ENCODE results near the gene ROBO4. TPM values are rescaled to one million over a fixed set of nuclear protein-coding genes. Genes with fewer than 3 reads are reported as not detected.

Gene ROBO4
- total and polyA plus RNA-seq, 2 of the 13 experiments (the other 11 are each of a cell fraction or from before 2014, with no cell fraction given): 0.07 to 1.1 TPM

DNA sequence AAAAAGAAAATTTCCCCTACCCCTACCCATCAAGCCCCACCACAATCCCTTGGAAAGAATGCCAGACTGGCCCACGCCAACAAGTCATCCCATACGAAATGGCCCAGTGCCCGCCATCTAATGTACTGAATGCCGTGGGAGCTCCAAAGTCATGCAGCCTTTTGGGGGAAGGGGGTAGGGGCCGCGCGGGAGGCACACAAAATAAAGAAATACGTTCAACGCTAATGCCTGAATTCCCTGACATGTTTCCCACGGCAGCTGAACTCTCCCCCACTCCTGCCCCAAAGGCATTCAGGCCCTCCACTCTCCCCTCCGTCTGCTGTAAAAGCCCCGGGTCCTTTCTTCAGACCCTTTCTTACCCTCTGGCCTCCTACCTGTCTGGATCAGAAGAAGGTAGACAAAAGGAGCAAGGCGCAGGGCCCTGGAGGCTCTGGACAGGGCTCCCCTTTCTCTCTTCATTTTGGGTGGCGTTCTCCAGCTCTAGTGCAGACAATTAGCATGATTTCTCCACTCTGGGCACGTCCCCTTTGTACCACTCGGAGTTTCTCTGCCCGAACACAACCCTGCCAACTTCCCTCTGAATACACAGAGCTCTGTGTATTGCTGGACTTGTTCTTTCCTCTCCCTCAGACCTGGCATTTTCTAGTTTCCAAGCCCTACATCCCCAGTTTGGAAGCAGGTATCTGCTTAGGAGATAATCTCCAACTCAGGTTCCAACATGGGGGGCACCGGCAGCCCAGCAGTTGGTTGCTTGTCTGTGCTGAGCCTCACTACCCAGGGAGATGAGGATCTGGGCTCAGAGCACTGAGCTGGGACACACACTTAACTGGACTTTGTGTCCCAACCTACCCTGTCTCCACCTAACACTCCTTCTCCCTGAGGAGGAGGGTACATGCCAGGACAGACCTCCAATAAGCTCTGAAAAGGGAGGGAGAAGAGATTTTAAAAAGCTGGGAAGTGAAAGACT is 38.2 kb upstream of the ROBO4 start, which contains the start of gene HEPACAM (continued):
- TF ChIP-seq, protein P1, sequence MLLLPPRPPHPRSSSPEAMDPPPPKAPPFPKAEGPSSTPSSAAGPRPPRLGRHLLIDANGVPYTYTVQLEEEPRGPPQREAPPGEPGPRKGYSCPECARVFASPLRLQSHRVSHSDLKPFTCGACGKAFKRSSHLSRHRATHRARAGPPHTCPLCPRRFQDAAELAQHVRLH (CRISPR knock-in tag; IDR thresholded peaks at IDR 0.05; ENCODE audit: borderline replicate concordance, low read depth): no peak
- no peak for TF ChIP-seq EZH2 (conservative IDR thresholded peaks at IDR 0.05; ENCODE audit: low read depth, low read length)
- TF ChIP-seq ZFAT (CRISPR knock-in tag; conservative IDR thresholded peaks at IDR 0.05): no peak
- no peak for TF ChIP-seq KLF6 (CRISPR knock-in tag; IDR thresholded peaks at IDR 0.05)
- TF ChIP-seq IRF2 (CRISPR knock-in tag; IDR thresholded peaks at IDR 0.05): no peak
- TF ChIP-seq ZNF232 (CRISPR knock-in tag; IDR thresholded peaks at IDR 0.05; ENCODE audit: borderline replicate concordance): no peak
- 0 out of 2 replicates have a peak, but pooled peaks have one; percentile 60 for TF ChIP-seq FLYWCH1 (CRISPR knock-in tag; IDR thresholded peaks at IDR 0.05)
- TF ChIP-seq, protein P2, sequence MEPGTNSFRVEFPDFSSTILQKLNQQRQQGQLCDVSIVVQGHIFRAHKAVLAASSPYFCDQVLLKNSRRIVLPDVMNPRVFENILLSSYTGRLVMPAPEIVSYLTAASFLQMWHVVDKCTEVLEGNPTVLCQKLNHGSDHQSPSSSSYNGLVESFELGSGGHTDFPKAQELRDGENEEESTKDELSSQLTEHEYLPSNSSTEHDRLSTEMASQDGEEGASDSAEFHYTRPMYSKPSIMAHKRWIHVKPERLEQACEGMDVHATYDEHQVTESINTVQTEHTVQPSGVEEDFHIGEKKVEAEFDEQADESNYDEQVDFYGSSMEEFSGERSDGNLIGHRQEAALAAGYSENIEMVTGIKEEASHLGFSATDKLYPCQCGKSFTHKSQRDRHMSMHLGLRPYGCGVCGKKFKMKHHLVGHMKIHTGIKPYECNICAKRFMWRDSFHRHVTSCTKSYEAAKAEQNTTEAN (CRISPR knock-in tag; conservative IDR thresholded peaks at IDR 0.05): 0 out of 2 replicates have a peak, but pooled peaks have one; percentile 41
- peak; percentile 46 for TF ChIP-seq ZFX (CRISPR knock-in tag; IDR thresholded peaks at IDR 0.05; ENCODE audit: low read depth)
- TF ChIP-seq LRRFIP1 (CRISPR knock-in tag; conservative IDR thresholded peaks at IDR 0.05): no peak
- TF ChIP-seq TSC22D2 (CRISPR knock-in tag; IDR thresholded peaks at IDR 0.05; ENCODE audit: borderline replicate concordance): peak; percentile 37; the same call in 1 of the 2 replicates
- no peak for TF ChIP-seq ZNF530 (CRISPR knock-in tag; IDR thresholded peaks at IDR 0.05; ENCODE audit: low read depth)
- TF ChIP-seq BRCA1 (CRISPR knock-in tag; IDR thresholded peaks at IDR 0.05): no peak
- TF ChIP-seq, protein P3, sequence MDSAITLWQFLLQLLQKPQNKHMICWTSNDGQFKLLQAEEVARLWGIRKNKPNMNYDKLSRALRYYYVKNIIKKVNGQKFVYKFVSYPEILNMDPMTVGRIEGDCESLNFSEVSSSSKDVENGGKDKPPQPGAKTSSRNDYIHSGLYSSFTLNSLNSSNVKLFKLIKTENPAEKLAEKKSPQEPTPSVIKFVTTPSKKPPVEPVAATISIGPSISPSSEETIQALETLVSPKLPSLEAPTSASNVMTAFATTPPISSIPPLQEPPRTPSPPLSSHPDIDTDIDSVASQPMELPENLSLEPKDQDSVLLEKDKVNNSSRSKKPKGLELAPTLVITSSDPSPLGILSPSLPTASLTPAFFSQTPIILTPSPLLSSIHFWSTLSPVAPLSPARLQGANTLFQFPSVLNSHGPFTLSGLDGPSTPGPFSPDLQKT (CRISPR knock-in tag; IDR thresholded peaks at IDR 0.05; ENCODE audit: borderline replicate concordance): no peak
- no peak for TF ChIP-seq NFE2L2 (IDR thresholded peaks at IDR 0.05; ENCODE audit: low read length)
- no peak for TF ChIP-seq XRCC5 (optimal IDR thresholded peaks at IDR 0.05; ENCODE audit: low read length)
- 0 out of 2 replicates have a peak, but pooled peaks have one; percentile 37 for TF ChIP-seq ZNF44 (CRISPR knock-in tag; IDR thresholded peaks at IDR 0.05)
- TF ChIP-seq MXD3 (CRISPR knock-in tag; IDR thresholded peaks at IDR 0.05): no peak

All from HepG2 (cell line).